Measurements from ENCODE around the gene SLC43A2.

- TF ChIP-seq GATA2 (IDR thresholded peaks at IDR 0.05; ENCODE audit: low read depth, low read length) (no peak), GATA3 (IDR thresholded peaks at IDR 0.05; ENCODE audit: low read depth, low read length) (no peak)
Observed at GRCh38 chr17:1607971-1608320, 20.7 kb downstream of the SLC43A2 start.
